A673 (cell line): ENCODE measurements around the gene HOXB9. TPM values are rescaled to one million over a fixed set of nuclear protein-coding genes. Genes with fewer than 3 reads are reported as not detected.

Experiments
- BruUV-seq: library from RNA; stranded (reverse); fragments of 400-500 nt; replicated peaks from 2 replicates; lab custom pipeline; 2021; lab: Mats Ljungman, UMichigan
- CTCF ChIA-PET: fragments of 300-600 bp; sonication (Branson Sonifier 250); formaldehyde crosslinking; loops from one replicate; lab custom pipeline; 2022; ENCODE audit warnings: antibody characterized with exemption; lab: Charles Lee
- POLR2A ChIA-PET: fragments of 300-600 bp; sonication (Branson Sonifier 250); formaldehyde crosslinking; loops from one replicate; lab custom pipeline; 2022; ENCODE audit warnings: antibody characterized with exemption; ENCODE audit not compliant: low non-redundant PET; lab: Charles Lee
- DNase-seq: peaks from one replicate; pipeline ENCODE4 v3.0.0-alpha.2; 2015; ENCODE audit warnings: low spot score
- H3K27ac ChIP-seq: fragments of 200-600 bp; sonication (generic); 2 replicates; pipeline ENCODE4 v1.5.1; 2016; ENCODE audit warnings: mixed run types, low read depth, mild to moderate bottlenecking, mixed read lengths, antibody characterized with exemption, low read length; ENCODE audit not compliant: poor library complexity, severe bottlenecking
- H3K27me3 ChIP-seq: fragments of 200-600 bp; sonication (generic); replicated peaks from 2 replicates; pipeline ENCODE4 v1.6.1; 2017; ENCODE audit warnings: mixed run types, low read depth, mild to moderate bottlenecking, mixed read lengths, antibody characterized with exemption, low read length; ENCODE audit not compliant: insufficient read depth, poor library complexity
- H3K36me3 ChIP-seq: fragments of 200-600 bp; sonication (generic); 2 replicates; pipeline ENCODE4 v1.6.1; 2016; ENCODE audit warnings: mixed run types, mild to moderate bottlenecking, mixed read lengths, antibody characterized with exemption, low read length; ENCODE audit not compliant: insufficient read depth, poor library complexity, severe bottlenecking
- H3K4me1 ChIP-seq: fragments of 200-600 bp; sonication (generic); 2 replicates; pipeline ENCODE4 v1.6.1; 2017; ENCODE audit warnings: mixed run types, mild to moderate bottlenecking, mixed read lengths, antibody characterized with exemption, low read length; ENCODE audit not compliant: insufficient read depth, poor library complexity, severe bottlenecking
- H3K4me3 ChIP-seq: fragments of 200-600 bp; sonication (generic); 2 replicates; pipeline ENCODE4 v1.5.1; 2016; ENCODE audit warnings: low read depth, mixed run types, mild to moderate bottlenecking, mixed read lengths, low read length; ENCODE audit not compliant: poor library complexity, severe bottlenecking
- H3K9me3 ChIP-seq: fragments of 200-600 bp; sonication (generic); 2 replicates; pipeline ENCODE4 v1.6.1; 2016; ENCODE audit warnings: mixed run types, low read depth, mild to moderate bottlenecking, mixed read lengths, antibody characterized with exemption, low read length; ENCODE audit not compliant: poor library complexity, severe bottlenecking
- CTCF ChIP-seq: fragments of 300-800, 200-600 bp; sonication (generic); conservative IDR thresholded peaks from 2 replicates; pipeline ENCODE4 v1.5.1; 2017; ENCODE audit warnings: low read depth, mild to moderate bottlenecking, antibody characterized with exemption, low read length, moderate library complexity, mixed read lengths
- EZH2 ChIP-seq: fragments of 200-600 bp; sonication (generic); IDR thresholded peaks from 2 replicates; pipeline ENCODE4 v1.6.1; 2017; ENCODE audit warnings: borderline replicate concordance, low read depth, mild to moderate bottlenecking, mixed read lengths, antibody characterized with exemption, low read length; ENCODE audit not compliant: poor library complexity, severe bottlenecking
- intact Hi-C: fragments of 100-400 bp; cut with micrococcal nuclease; formaldehyde crosslinking; loops from one replicate; pipeline ENCODE4 v1.10.0; 2022; ENCODE audit not compliant: unreplicated experiment
- total RNA-seq: library from RNA; stranded (reverse); gene quantifications from 2 replicates; pipeline ENCODE4 v1.2.3, GENCODE V29; 2021

The HOXB9 gene
- total RNA-seq, 1 experiment from 2014 or later = 8.2 TPM

- TF ChIP-seq EZH2 (no peak), CTCF (no peak)
- Histone ChIP-seq H3K36me3 (no peaks in the 10 kb centered on the region), H3K27me3 (peaks cover 22% of the 10 kb centered on the region), H3K4me3 (no peak overlapping the region), H3K9me3 (no peaks in the 10 kb centered on the region), H3K27ac (no peak overlapping the region), H3K4me1 (peaks cover 6% of the 10 kb centered on the region)
- no peak for DNase-seq
- BruUV-seq = no TSS peak
- POLR2A ChIA-PET = no interaction called here
- intact Hi-C loops = no loop called here
- CTCF ChIA-PET = interaction anchor here (0.6 kb wide), 1 partner anchor 30 kb away, joined by 10 read pairs; the partner anchor contains the start of gene HOXB8
Measured at GRCh38 chr17:48645639-48646182, 19.6 kb upstream of the HOXB9 start.

DNA sequence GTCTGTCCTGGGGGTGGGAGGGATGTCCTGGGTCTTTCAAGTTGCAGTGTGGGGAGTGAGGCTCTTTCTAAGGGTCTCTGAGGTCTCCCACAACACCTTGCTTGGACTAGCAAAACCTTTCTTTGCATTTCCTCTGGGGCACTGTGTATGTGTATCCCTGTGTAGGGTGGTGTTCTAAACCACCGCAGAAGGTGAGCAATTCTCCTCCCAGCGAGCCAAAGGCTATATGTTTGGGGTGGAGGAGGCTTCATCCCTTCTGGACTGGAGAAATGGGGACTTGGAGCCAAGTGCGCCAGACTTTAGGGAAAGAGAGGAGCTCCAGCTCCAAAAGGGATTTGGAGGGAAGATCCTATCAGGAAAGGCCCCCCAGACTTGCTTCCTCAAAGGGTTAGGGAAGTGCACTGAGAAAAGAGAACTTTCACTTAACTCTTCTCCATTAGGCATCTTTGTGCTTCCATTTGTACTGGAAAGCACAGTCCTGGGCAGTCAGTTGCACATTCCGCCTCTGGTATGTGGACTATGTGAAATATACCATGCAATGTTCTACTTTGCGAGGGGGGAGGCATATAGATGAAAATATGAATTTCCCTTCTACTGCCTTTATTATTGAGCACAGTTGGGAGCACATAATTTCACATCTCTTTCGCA is 18.9 kb upstream of the HOXB9 start:
- peaks cover 6% of the 10 kb centered on the region for H3K4me1 ChIP-seq
- no peak overlapping the region for H3K4me3 ChIP-seq
- TF ChIP-seq CTCF (no peak), EZH2 (no peak)
- DNase-seq = no peak
- intact Hi-C loops = no loop called here
- BruUV-seq = no TSS peak
- POLR2A ChIA-PET = no interaction called here
- no peaks in the 10 kb centered on the region for H3K9me3 ChIP-seq
- H3K27ac ChIP-seq = no peak overlapping the region
- CTCF ChIA-PET = no interaction called here
- H3K36me3 ChIP-seq = no peaks in the 10 kb centered on the region
- H3K27me3 ChIP-seq = peaks cover 22% of the 10 kb centered on the region

DNA sequence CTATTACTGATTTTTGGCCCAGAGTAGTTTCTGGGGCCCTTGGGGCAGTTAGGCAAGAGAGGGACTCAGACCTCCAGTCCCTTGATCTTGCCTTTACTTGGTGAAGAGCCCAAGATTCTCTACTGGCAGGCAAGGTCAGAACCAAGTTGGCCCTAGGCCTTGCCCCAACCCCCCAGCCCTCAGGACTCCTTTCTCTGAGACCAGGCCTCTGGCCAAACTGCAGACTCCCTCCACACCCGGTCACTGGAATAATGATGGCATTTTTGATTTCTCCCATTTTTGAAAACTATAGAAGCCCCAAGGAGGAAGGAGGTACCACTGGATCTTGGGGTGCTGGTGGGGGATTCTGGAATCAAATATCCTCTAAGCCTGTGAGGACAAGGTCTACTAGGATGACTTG is 18.0 kb upstream of the HOXB9 start:
- CTCF ChIA-PET = interaction anchor here (1.0 kb wide), 1 partner anchor 235 kb away, joined by 4 read pairs; no protein-coding TSS in a partner anchor
- no TSS peak for BruUV-seq
- POLR2A ChIA-PET = no interaction called here

More for the DNA sequence above, 18.0 kb upstream of the HOXB9 start:
- TF ChIP-seq CTCF (no peak), EZH2 (no peak)
- no peaks in the 10 kb centered on the region for H3K36me3 ChIP-seq
- H3K4me3 ChIP-seq = no peak overlapping the region
- no peaks in the 10 kb centered on the region for H3K9me3 ChIP-seq
- intact Hi-C loops = no loop called here
- no peak for DNase-seq
- peaks cover 22% of the 10 kb centered on the region for H3K27me3 ChIP-seq
- H3K4me1 ChIP-seq = peaks cover 6% of the 10 kb centered on the region
- H3K27ac ChIP-seq = no peak overlapping the region
